ENCODE data around the gene NPLOC4. TPM values are rescaled to one million over a fixed set of nuclear protein-coding genes. Genes with fewer than 3 reads are reported as not detected.
A peak's percentile ranks its signal among the peaks of the same experiment; 100 is the strongest.

The NPLOC4 gene
- total and polyA plus RNA-seq, 2 of the 13 experiments (the other 11 are each of a cell fraction or from before 2014, with no cell fraction given): 57.0 to 97.0 TPM

GRCh38 chr17:81665205-81666091 is 28.5 kb upstream of the NPLOC4 start (continued):
- no peak for TF ChIP-seq PRDM4 (CRISPR knock-in tag; IDR thresholded peaks at IDR 0.05; ENCODE audit: borderline replicate concordance)
- TF ChIP-seq ELF1 (CRISPR knock-in tag; IDR thresholded peaks at IDR 0.05): 0 out of 2 replicates have a peak, but pooled peaks have one; percentile 13
- TF ChIP-seq BHLHE40 (IDR thresholded peaks at IDR 0.05; ENCODE audit: low read length): no peak
- no peak for TF ChIP-seq NCOA2 (CRISPR knock-in tag; IDR thresholded peaks at IDR 0.05)
- no peak for TF ChIP-seq CREB3 (CRISPR knock-in tag; IDR thresholded peaks at IDR 0.05)
- TF ChIP-seq RCOR2 (CRISPR knock-in tag; IDR thresholded peaks at IDR 0.05): no peak
- TF ChIP-seq ZNF317 (CRISPR knock-in tag; IDR thresholded peaks at IDR 0.05): no peak
- peak; percentile 25; the same call in 1 of the 2 replicates for TF ChIP-seq BRD4 (CRISPR knock-in tag; IDR thresholded peaks at IDR 0.05)
- TF ChIP-seq TFE3 (CRISPR knock-in tag; IDR thresholded peaks at IDR 0.05): peak; percentile 57; the same call in 1 of the 2 replicates
- TF ChIP-seq CSRNP2 (CRISPR knock-in tag; conservative IDR thresholded peaks at IDR 0.05; ENCODE audit: low read depth): no peak
- no peak for TF ChIP-seq SMAD3 (CRISPR knock-in tag; IDR thresholded peaks at IDR 0.05)
- TF ChIP-seq NPAS2 (CRISPR knock-in tag; IDR thresholded peaks at IDR 0.05; ENCODE audit: borderline replicate concordance): no peak
- TF ChIP-seq JDP2 (CRISPR knock-in tag; IDR thresholded peaks at IDR 0.05; ENCODE audit: borderline replicate concordance): no peak
- no peak; the same call in 1 of the 2 replicates for TF ChIP-seq POLR2AphosphoS5 (IDR thresholded peaks at IDR 0.05; ENCODE audit: low read depth, low read length)
- TF ChIP-seq REST (IDR thresholded peaks at IDR 0.05; ENCODE audit: borderline replicate concordance in 1 of 2, low read depth in 1 of 2, low read length in 2 of 2): no peak
- TF ChIP-seq ZNF44 (CRISPR knock-in tag; IDR thresholded peaks at IDR 0.05): no peak
- TF ChIP-seq ZNF343 (CRISPR knock-in tag; IDR thresholded peaks at IDR 0.05): no peak
- no peak for TF ChIP-seq ERF (CRISPR knock-in tag; IDR thresholded peaks at IDR 0.05)
- no peak for TF ChIP-seq LCORL (IDR thresholded peaks at IDR 0.05)
- no peak for TF ChIP-seq LCORL (CRISPR knock-in tag; IDR thresholded peaks at IDR 0.05)

All from HepG2 (cell line).